Kidney tubule cell (primary cell): Measurements from ENCODE around the gene RIC1.
"Not testable (repeated sequence)": the region's sequence is repeated elsewhere in the genome, so short reads cannot be mapped to it uniquely, and the experiment has no call there.

Experiments
- DNase-seq: peaks from one replicate; pipeline ENCODE4 v3.0.0-alpha.2; 2018; ENCODE audit warnings: low spot score

Gene RIC1

DNA sequence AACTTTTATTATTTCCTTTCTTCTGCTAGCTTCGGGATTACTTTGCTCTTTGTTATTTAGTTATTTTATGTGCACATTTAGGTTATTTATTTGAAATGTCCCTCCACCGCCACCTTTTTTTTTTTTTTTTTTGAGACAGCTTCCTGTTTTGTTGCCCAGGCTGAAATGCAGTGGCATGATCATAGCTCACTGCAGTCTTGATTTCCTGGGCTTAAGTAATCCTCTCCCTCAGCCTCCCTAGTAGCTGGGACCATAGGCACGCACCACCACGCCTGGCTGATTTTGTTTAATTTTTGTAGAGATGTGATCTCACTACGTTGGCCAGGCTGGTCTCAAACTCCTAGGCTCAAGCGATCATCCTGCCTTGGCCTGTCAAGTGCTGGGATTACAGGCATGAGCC is 38.5 kb downstream of the RIC1 start:
- no peak for DNase-seq

DNA sequence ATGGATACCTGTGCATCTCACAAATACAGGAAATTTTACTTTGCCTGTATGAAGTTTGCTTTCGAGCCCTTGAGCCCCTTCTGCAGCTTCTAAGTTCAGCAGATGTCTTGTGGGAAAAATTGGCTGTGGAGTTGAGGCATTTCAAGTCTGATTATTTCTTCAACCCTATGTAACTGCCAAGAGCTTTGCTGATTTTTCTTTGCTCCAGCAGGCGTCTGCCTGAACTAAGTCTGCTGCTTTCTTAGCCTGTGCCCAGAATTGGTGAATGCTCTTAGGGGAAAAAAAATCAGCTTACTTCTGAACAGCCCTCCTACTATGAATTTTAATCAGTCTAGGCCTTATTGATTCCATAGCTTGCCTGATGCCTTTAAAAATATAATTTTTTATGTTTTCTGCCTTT is 41.2 kb downstream of the RIC1 start:
- no peak for DNase-seq

DNA sequence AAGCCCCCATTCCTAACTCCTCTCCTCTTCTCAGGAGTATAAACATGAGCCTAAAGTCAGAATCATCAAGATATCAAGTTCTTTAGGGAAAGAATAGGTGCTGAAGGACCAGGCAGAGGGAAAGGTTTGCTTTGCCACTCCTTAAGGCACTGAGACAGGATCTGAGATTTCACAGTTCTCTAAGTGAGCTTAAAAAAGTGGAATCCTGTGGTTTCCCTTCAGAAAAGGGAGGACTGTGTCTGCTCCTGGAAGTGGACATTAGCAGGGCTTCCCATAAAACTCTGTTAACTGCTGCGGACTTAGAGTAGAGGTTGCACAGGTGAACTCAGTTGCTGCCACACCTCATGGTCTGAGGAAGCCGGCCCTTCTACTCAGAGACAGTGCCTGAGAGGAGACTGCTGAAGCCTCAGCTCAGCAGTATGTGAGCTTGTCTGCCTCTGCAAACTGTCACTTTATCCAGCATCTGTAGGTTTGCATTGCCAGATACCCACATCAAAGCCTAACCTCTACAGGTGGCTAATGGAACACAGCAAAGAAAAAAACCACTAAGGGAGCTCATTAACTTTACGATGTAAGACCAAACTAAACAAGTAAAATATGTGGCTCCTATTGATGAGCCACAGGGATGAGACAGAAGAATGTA is 42.9 kb downstream of the RIC1 start:
- DNase-seq, result no peak

- peak; percentile 53 for DNase-seq
Measured at GRCh38 chr9:5675046-5675445, 46.1 kb downstream of the RIC1 start.

- not testable (repeated sequence) for DNase-seq
Measured at GRCh38 chr9:5683591-5683990, 54.7 kb downstream of the RIC1 start.

DNA sequence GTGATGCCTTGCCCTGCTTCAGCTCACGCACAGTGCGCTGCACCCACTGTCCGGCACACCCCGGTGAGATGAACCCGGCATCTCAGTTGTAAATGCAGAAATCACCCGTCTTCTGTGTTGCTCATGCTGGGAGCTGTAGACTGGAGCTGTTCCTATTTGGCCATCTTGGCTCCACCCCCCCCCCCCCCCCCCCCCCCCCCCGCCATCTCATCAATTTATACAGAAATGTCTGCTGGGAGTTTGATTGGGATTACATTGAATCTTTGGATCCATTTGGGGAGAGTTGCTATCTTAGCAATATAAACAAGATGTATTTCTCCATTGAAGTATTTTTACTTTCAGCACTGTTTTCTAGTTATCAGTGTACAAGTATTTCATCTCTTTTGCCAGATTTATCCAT is 55.2 kb downstream of the RIC1 start:
- DNase-seq, result no peak

GRCh38 chr9:5688109-5688508 is 59.2 kb downstream of the RIC1 start:
- peak; percentile 36 for DNase-seq

DNA sequence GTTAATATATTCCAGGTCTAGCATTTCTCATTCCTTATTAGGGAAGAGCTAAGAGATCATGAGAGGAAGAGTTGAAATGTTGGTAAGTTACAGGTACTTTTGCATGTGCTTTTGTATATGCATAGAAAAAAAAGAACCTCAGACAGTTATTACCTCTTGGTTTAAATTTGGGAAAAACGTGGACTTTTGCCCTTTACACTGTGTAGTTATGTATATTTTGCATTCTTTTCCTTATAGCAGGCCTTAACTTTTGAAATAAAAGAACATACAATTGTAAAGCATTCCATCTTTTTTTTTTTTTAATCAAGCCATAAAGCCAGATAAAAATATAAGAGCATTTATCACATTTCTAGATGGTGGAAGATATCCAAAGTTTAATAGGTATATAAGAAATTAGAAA is 61.4 kb downstream of the RIC1 start:
- DNase-seq, result no peak

DNA sequence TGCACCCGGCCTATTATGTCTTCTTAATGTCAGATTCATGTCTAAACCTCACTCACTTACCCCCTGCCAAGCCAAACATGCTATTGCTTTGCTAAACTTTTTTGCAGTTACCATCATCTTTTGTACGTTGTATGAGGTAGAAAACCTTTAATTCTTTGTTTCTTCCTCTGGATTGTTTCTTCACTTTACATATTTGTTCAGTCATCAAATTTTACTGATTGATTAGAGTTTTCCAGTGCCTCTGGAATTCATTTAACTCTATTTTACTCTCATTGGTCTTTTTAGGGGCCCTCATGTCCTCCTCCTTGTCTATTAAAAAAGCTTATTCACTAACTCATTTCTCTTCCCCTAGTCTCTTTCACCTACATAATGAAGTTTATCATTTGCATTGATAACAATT is 67.0 kb downstream of the RIC1 start:
- no peak for DNase-seq

- DNase-seq, result no peak
Measured at GRCh38 chr9:5696884-5697283, 68.0 kb downstream of the RIC1 start.

GRCh38 chr9:5698004-5698403 is 69.1 kb downstream of the RIC1 start:
- no peak for DNase-seq

DNA sequence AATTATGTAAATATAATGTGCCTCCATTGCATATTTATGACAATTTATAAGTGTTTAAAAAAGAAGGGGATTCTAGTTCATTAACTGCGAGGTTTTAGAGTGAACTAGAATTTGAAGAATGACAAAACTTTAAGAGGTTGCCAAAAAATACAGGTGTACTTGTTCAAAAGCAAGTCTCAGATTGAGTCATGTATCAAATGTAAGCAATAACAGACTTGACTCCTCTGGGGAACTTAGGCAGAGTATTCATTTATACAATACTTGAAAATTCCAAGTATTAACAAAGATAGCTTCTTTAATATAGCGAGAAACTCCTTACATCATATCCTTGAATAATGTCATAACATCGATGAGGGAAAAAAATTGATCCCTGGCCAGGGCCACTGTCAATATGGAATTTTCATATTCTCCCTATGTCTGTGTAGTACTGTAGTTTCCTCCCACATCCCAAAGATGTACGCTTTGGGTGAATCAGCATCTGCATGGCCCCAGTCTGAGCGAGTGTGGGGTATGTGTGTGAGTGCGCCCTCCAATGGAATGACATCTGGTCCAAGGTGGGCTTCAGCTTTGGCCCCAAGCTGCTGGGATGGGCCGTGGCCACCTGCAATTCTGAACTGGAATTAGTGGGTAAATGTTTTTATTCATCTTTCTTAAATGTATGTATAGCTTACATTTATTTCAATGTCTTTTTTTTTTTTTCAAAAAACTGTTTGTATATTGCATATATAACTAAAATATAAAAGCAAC is 70.1 kb downstream of the RIC1 start:
- DNase-seq, result no peak

DNA sequence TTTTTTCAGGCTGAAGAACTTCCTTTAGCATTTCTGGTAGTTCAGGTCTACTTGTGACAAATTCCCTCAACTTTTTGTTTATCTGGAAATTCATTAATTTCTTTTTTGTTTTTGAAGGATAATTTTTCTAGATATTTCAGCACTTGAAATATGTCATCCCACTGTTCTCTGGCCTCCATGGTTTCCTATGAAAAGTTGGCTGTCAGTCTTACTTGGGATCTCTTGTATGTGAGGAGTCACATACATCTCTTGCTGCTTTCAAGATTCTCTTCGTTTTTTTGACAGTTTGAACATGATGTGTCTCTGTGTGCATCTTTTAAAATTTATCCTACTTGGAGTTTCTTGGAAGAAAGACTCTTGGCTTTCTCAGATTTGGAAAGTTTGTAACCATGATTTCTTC is 79.5 kb downstream of the RIC1 start:
- DNase-seq, result no peak

DNA sequence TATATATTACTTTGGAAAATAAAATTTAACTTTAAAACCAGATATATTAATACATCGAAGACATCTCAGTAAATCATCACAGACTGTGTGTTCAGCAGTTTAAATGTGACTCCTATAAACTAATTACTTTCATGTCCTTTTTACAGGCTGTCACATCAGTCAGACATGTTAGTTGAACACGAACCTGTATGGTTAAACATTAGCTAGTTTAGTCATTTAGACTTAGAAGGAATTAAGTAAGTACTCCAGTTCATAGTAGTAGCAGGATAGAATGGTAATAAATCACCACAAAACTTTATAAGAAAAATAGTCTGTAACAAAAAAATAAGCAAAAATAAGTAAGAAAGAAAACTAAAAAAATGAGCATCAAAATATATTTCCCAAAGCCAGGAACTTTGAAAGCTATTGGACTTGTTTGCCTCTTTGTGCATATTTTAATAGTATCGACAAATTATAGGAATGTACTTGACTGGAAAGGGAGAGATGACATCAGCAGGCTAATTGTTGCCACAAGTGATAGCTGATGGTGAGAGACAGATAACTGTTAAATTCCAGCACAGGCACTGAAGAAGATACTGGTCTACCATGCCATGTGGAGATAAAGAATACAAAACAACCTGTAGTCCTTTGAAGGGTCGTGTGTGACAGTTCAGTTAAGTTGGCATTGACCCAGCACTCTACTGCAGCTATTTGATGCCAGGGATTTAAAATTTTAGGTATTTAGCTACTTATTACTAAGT is 83.9 kb downstream of the RIC1 start:
- peak; percentile 85 for DNase-seq

- DNase-seq, result peak; percentile 71
Measured at GRCh38 chr9:5714501-5715401, 85.8 kb downstream of the RIC1 start.

DNA sequence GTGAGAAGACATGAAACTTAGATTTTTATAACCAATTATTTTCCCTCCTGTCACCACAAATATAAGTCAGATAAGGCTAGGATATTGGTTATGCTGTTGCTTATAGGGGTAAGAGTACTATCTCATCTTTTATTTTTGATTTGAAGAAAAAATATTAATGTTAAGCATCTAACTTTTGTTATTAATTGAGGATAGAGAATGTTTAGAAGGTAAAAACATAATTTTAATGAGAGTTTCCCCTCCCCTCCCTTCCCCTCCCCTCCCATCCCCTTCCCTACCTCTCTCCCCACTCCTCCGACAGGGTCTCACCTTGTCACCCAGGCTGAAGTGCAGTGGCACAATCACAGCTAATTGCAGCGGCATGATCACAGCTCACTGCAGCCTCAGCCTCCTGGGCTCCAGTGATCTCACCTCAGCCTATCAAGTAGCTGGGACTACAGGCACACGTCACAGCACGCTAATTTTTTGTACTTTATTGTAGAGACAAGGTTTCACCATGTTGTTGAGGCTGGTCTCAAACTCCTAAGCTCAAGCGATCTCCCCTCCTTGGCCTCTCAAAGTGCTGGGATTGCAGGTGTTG is 86.7 kb downstream of the RIC1 start:
- no peak for DNase-seq

GRCh38 chr9:5717434-5717833 is 88.5 kb downstream of the RIC1 start:
- DNase-seq, result not testable (repeated sequence)

- no peak for DNase-seq
Measured at GRCh38 chr9:5718296-5719032, 89.6 kb downstream of the RIC1 start.

GRCh38 chr9:5719100-5719926 is 90.4 kb downstream of the RIC1 start:
- DNase-seq, result no peak

DNA sequence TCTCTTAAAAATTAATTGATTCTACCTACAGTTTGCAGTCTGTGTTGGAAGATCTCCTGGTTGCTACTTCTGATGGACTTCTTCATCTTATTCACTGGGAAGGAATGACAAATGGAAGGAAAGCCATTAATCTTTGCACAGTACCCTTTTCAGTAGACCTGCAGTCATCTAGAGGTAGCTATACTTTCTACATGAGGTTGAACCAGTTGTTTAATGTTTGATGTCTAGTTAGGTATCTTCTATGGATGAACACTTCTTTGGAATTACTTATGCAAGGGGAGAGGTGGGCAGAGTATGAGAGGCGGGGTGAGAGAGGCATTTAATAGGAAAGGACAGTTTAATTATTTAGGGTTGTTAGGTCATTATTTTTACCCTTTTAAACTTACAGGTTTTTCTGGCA is 91.2 kb downstream of the RIC1 start:
- DNase-seq, result peak; percentile 55
